Measurements from ENCODE around the gene LRRN2.
"Not testable (repeated sequence)": the region's sequence is repeated elsewhere in the genome, so short reads cannot be mapped to it uniquely, and the experiment has no call there.

Gene LRRN2

GRCh38 chr1:204629459-204629858 lies 56.1 kb downstream of the LRRN2 start:
- not testable (repeated sequence) for DNase-seq (ENCODE audit: low read depth)

- no peak for DNase-seq (ENCODE audit: low read depth)
These were observed 56.7 kb downstream of the LRRN2 start for GRCh38 chr1:204628868-204629267.

GRCh38 chr1:204627436-204627835 lies 58.1 kb downstream of the LRRN2 start:
- DNase-seq (ENCODE audit: low read depth), result no peak

- no peak for DNase-seq (ENCODE audit: low read depth)
These were observed 59.2 kb downstream of the LRRN2 start for GRCh38 chr1:204626381-204626780.

- no peak for DNase-seq (ENCODE audit: low read depth)
These were observed 60.8 kb downstream of the LRRN2 start for GRCh38 chr1:204624631-204625216.

GRCh38 chr1:204623894-204624361 lies 61.6 kb downstream of the LRRN2 start:
- no peak for DNase-seq (ENCODE audit: low read depth)

GRCh38 chr1:204623365-204623893 lies 62.1 kb downstream of the LRRN2 start:
- DNase-seq (ENCODE audit: low read depth), result no peak

GRCh38 chr1:204621996-204622395 lies 63.5 kb downstream of the LRRN2 start:
- DNase-seq (ENCODE audit: low read depth), result no peak

GRCh38 chr1:204621396-204621795 lies 64.1 kb downstream of the LRRN2 start:
- no peak for DNase-seq (ENCODE audit: low read depth)

GRCh38 chr1:204619721-204620120 lies 65.8 kb downstream of the LRRN2 start:
- DNase-seq (ENCODE audit: low read depth), result no peak

GRCh38 chr1:204618148-204618760 lies 67.3 kb downstream of the LRRN2 start:
- no peak for DNase-seq (ENCODE audit: low read depth)

GRCh38 chr1:204617256-204618147 lies 68.0 kb downstream of the LRRN2 start:
- no peak for DNase-seq (ENCODE audit: low read depth)

- DNase-seq (ENCODE audit: low read depth), result no peak
These were observed 68.9 kb downstream of the LRRN2 start for GRCh38 chr1:204616641-204617040.

GRCh38 chr1:204615881-204616280 lies 69.7 kb downstream of the LRRN2 start:
- no peak for DNase-seq (ENCODE audit: low read depth)

- DNase-seq (ENCODE audit: low read depth), result no peak
These were observed 71.9 kb downstream of the LRRN2 start for GRCh38 chr1:204613636-204614035.

- DNase-seq (ENCODE audit: low read depth), result no peak
These were observed 73.2 kb downstream of the LRRN2 start for GRCh38 chr1:204612326-204612725.

- DNase-seq (ENCODE audit: low read depth), result no peak
These were observed 74.5 kb downstream of the LRRN2 start for GRCh38 chr1:204611036-204611435.

- no peak for DNase-seq (ENCODE audit: low read depth)
These were observed 77.6 kb downstream of the LRRN2 start for GRCh38 chr1:204607910-204608309.

- no peak for DNase-seq (ENCODE audit: low read depth)
These were observed 79.7 kb downstream of the LRRN2 start for GRCh38 chr1:204605791-204606190.

- DNase-seq (ENCODE audit: low read depth), result no peak
These were observed 82.5 kb downstream of the LRRN2 start for GRCh38 chr1:204602871-204603542.

GRCh38 chr1:204602111-204602579 lies 83.4 kb downstream of the LRRN2 start:
- DNase-seq (ENCODE audit: low read depth), result no peak

- no peak for DNase-seq (ENCODE audit: low read depth)
These were observed 84.6 kb downstream of the LRRN2 start for GRCh38 chr1:204600968-204601367.

Measured in GM04503 (cell line).